Spleen (tissue), 11 donors: Measurements from ENCODE around the gene PERP. TPM values are rescaled to one million over a fixed set of nuclear protein-coding genes. Genes with fewer than 3 reads are reported as not detected.

Experiments used
- DNase-seq: peaks from one replicate; pipeline ENCODE4 v3.0.0-alpha.2; 2020
- H3K27ac ChIP-seq, 8 donors: fragments of 200-600 bp; sonication (generic) in 7 of 8; 1 replicate in 4 of 8; 2 replicates in 4 of 8; pipeline versions ENCODE4 v1.5.0 to v1.8.0; 2016 to 2021; ENCODE audit warnings: inconsistent platforms in 4 of 8, mild to moderate bottlenecking in 4 of 8, moderate library complexity in 1 of 8
- H3K27me3 ChIP-seq, 7 donors: fragments of 200-600 bp; sonication (generic) in 6 of 7; replicated peaks in 1 of 7; 1 replicate in 4 of 7; 2 replicates in 3 of 7; pipeline versions ENCODE4 v1.5.0 to v1.8.0; 2016 to 2021; ENCODE audit warnings: inconsistent platforms in 3 of 7, mild to moderate bottlenecking in 1 of 7
- H3K36me3 ChIP-seq, 6 donors: fragments of 200-600 bp; sonication (generic) in 5 of 6; 1 replicate in 4 of 6; 2 replicates in 2 of 6; pipeline versions ENCODE4 v1.5.0 to v1.8.0; 2016 to 2021; ENCODE audit warnings: inconsistent platforms in 2 of 6
- H3K4me1 ChIP-seq, 6 donors: fragments of 200-600 bp; sonication (generic) in 5 of 6; 1 replicate in 3 of 6; 2 replicates in 3 of 6; pipeline versions ENCODE4 v1.5.0 to v1.8.0; 2016 to 2021; ENCODE audit warnings: inconsistent platforms in 3 of 6
- H3K4me3 ChIP-seq, 8 donors: fragments of 200-600 bp; sonication (generic) in 7 of 8; 1 replicate in 4 of 8; 2 replicates in 4 of 8; pipeline versions ENCODE4 v1.5.0 to v1.8.0; 2016 to 2021; ENCODE audit warnings: inconsistent platforms in 4 of 8, mild to moderate bottlenecking in 4 of 8, moderate library complexity in 2 of 8
- H3K9me3 ChIP-seq, 8 donors: fragments of 200-600 bp; sonication (generic) in 7 of 8; 1 replicate in 4 of 8; 2 replicates in 4 of 8; pipeline versions ENCODE4 v1.5.0 to v1.8.0; 2016 to 2021; ENCODE audit warnings: inconsistent platforms in 4 of 8
- CTCF ChIP-seq, 11 experiments: fragments of 200-600 bp in 7 of 11; fragments of 450-650 bp in 4 of 11; sonication (generic) in 4 of 11; IDR thresholded peaks in 8 of 11; conservative IDR thresholded peaks in 3 of 11; 1 replicate in 7 of 11; 2 replicates in 4 of 11; pipeline versions ENCODE4 v1.4.0 to v1.8.0; 2016 to 2021; ENCODE audit warnings: antibody characterized with exemption in 11 of 11, inconsistent platforms in 4 of 11, mild to moderate bottlenecking in 1 of 11
- POLR2A ChIP-seq, 3 donors: fragments of 450-650 bp; IDR thresholded peaks; one replicate each; pipeline ENCODE4 v1.5.1; 2017; ENCODE audit warnings: antibody characterized with exemption in 3 of 3, mild to moderate bottlenecking in 1 of 3
- POLR2AphosphoS5 ChIP-seq, 3 donors: sonication (generic); formaldehyde crosslinking; IDR thresholded peaks; one replicate each; pipeline ENCODE4 v1.5.1; 2017; ENCODE audit warnings: antibody characterized with exemption in 3 of 3
- WGBS, 5 donors: extraction: QIAGEN DNeasy Blood & Tissue Kit in 3 of 5; methylation state at CpG; one replicate each; pipeline versions ENCODE4 v1.1.5 to v1.1.7; 2013 to 2018; 5-methylcytosine and 5-hydroxymethylcytosine counted together
- intact Hi-C: fragments of 100-400 bp; cut with DNase I; formaldehyde crosslinking; loops from one replicate; pipeline ENCODE4 v1.15.0; 2023; ENCODE audit warnings: low total_unique reads
- polyA plus RNA-seq, 3 donors: library from polyadenylated mRNA; stranded (reverse); fragments of 200-250 nt; gene quantifications; one replicate each; pipeline ENCODE4 v1.2.1, GENCODE V29; 2013
- total RNA-seq, 7 donors: library from RNA; depleted of rRNA in 3 of 7; stranded (reverse); fragments of >200 nt in 3 of 7; fragmentation: NEBNext Ultra II Directional in 4 of 7; extraction: Animal tissue kit (Norgen Biotek cat#: 25700) in 4 of 7; gene quantifications; one replicate each; pipeline versions ENCODE4 v1.1.0 to v1.2.1, GENCODE V29; 2016 to 2021
- donor health status: healthy with polysubstance abuse.
- donor health status: DM: no; HTN: no; CAD: no; lungs with moderate emphysema.
- donor health status: DM: no; HTN: no; CAD: no.
- donor health status: Bipolar disorder and iron deficiency.
- donor health status: healthy.
- donor health status: DM: no; HTN: no; CAD: no.
- donor health status: DM: yes; HTN: yes; CAD: no.

PERP gene
- total and polyA plus RNA-seq, 10 donors: 0.29 to 1.1 (median 0.55) TPM

- DNase-seq: no peak
- TF ChIP-seq POLR2AphosphoS5 (IDR thresholded peaks at IDR 0.05) (no peak), POLR2A (IDR thresholded peaks at IDR 0.05) (no peak), CTCF (IDR thresholded peaks at IDR 0.05 in 8 of 11, conservative IDR thresholded peaks at IDR 0.05 in 3 of 11) (no peak)
- Histone ChIP-seq H3K4me3 (no peak overlapping the region), H3K4me1 (no peaks in the 10 kb centered on the region), H3K36me3 (no peaks in the 10 kb centered on the region), H3K27me3 (peaks cover 0 to 25% (median 0%) of the 10 kb centered on the region in 7 donors), H3K9me3 (no peaks in the 10 kb centered on the region), H3K27ac (no peak overlapping the region)
- intact Hi-C loops: no loop called here
- WGBS, 5 donors: 73 to 88% (median 84%) methylated on average over 5 of the region's 5 CpGs
Observed at GRCh38 chr6:138087593-138088325, 19.5 kb downstream of the PERP start.

GRCh38 chr6:138086573-138087196 lies 20.5 kb downstream of the PERP start:
- peaks cover 0 to 32% (median 0%) of the 10 kb centered on the region in 7 donors for H3K27me3 ChIP-seq
- intact Hi-C loops: no loop called here
- no peak for DNase-seq
- WGBS, 5 donors: 69 to 86% (median 80%) methylated on average over 5 of the region's 5 CpGs
- no peak overlapping the region for H3K27ac ChIP-seq
- H3K4me1 ChIP-seq: no peaks in the 10 kb centered on the region
- H3K9me3 ChIP-seq: no peaks in the 10 kb centered on the region
- no peaks in the 10 kb centered on the region for H3K36me3 ChIP-seq
- TF ChIP-seq POLR2A (IDR thresholded peaks at IDR 0.05): no peak
- no peak for TF ChIP-seq POLR2AphosphoS5 (IDR thresholded peaks at IDR 0.05)
- TF ChIP-seq CTCF (IDR thresholded peaks at IDR 0.05 in 8 of 11, conservative IDR thresholded peaks at IDR 0.05 in 3 of 11): no peak
- H3K4me3 ChIP-seq: no peak overlapping the region

- 78 to 90% (median 85%) methylated on average over 2 of the region's 2 CpGs for WGBS, 5 donors
- Histone ChIP-seq H3K36me3 (no peaks in the 10 kb centered on the region), H3K27me3 (peaks cover 0 to 28% (median 0%) of the 10 kb centered on the region in 7 donors), H3K4me3 (no peak overlapping the region), H3K27ac (no peak overlapping the region), H3K9me3 (peaks cover 0 to 2% (median 0%) of the 10 kb centered on the region in 8 donors), H3K4me1 (no peaks in the 10 kb centered on the region)
- no peak for TF ChIP-seq POLR2A (IDR thresholded peaks at IDR 0.05)
- intact Hi-C loops: no loop called here
- no peak for DNase-seq
Observed at GRCh38 chr6:138085839-138086222, 21.4 kb downstream of the PERP start.

- no peak for DNase-seq
- Histone ChIP-seq H3K9me3 (peaks cover 0 to 9% (median 0%) of the 10 kb centered on the region in 8 donors), H3K4me3 (no peak overlapping the region), H3K27ac (no peak overlapping the region), H3K4me1 (no peaks in the 10 kb centered on the region), H3K36me3 (no peaks in the 10 kb centered on the region), H3K27me3 (peaks cover 0 to 22% (median 0%) of the 10 kb centered on the region in 7 donors)
- intact Hi-C loops: no loop called here
- TF ChIP-seq CTCF (IDR thresholded peaks at IDR 0.05 in 8 of 11, conservative IDR thresholded peaks at IDR 0.05 in 3 of 11): no peak
- no peak for TF ChIP-seq POLR2AphosphoS5 (IDR thresholded peaks at IDR 0.05)
- no peak for TF ChIP-seq POLR2A (IDR thresholded peaks at IDR 0.05)
- WGBS, 5 donors: 78 to 92% (median 82%) methylated on average over 10 of the region's 10 CpGs
Observed at GRCh38 chr6:138084904-138085838, 22.0 kb downstream of the PERP start.
